IPS-NIHi7 (cell line): ENCODE measurements around the gene RNF44.

Experiments used
- DNase-seq: peaks from one replicate; pipeline ENCODE4 v3.0.0; 2012; ENCODE audit warnings: mixed read lengths; ENCODE audit errors: extremely low spot score

The RNF44 gene

GRCh38 chr5:176535664-176536131, 1.5 kb downstream of the RNF44 start:
- DNase-seq, result no peak

- no peak for DNase-seq
Observed at GRCh38 chr5:176535101-176535663, 2.0 kb downstream of the RNF44 start.

- DNase-seq, result no peak
Observed at GRCh38 chr5:176534640-176535039, 2.6 kb downstream of the RNF44 start.

GRCh38 chr5:176533894-176534611, 3.1 kb downstream of the RNF44 start:
- no peak for DNase-seq

- no peak for DNase-seq
Observed at GRCh38 chr5:176533390-176533789, 3.8 kb downstream of the RNF44 start.

GRCh38 chr5:176532795-176533194, 4.4 kb downstream of the RNF44 start:
- DNase-seq, result no peak

GRCh38 chr5:176531902-176532493, 5.2 kb downstream of the RNF44 start:
- no peak for DNase-seq

- DNase-seq, result no peak
Observed at GRCh38 chr5:176530983-176531901, 6.0 kb downstream of the RNF44 start.

- DNase-seq, result no peak
Observed at GRCh38 chr5:176530393-176530982, 6.7 kb downstream of the RNF44 start.

- DNase-seq, result no peak
Observed at GRCh38 chr5:176529741-176530141, 7.5 kb downstream of the RNF44 start.

- no peak for DNase-seq
Observed at GRCh38 chr5:176529116-176529740, 8.0 kb downstream of the RNF44 start.

GRCh38 chr5:176528761-176529115, 8.5 kb downstream of the RNF44 start:
- DNase-seq, result no peak

GRCh38 chr5:176528301-176528700, 8.9 kb downstream of the RNF44 start:
- no peak for DNase-seq

GRCh38 chr5:176527246-176528222, 9.7 kb downstream of the RNF44 start:
- no peak for DNase-seq

GRCh38 chr5:176526462-176526861, 10.7 kb downstream of the RNF44 start:
- no peak for DNase-seq

- DNase-seq, result no peak
Observed at GRCh38 chr5:176525677-176526076, 11.5 kb downstream of the RNF44 start.

GRCh38 chr5:176524987-176525386, 12.2 kb downstream of the RNF44 start:
- no peak for DNase-seq

GRCh38 chr5:176524138-176524537, 13.1 kb downstream of the RNF44 start:
- no peak for DNase-seq

GRCh38 chr5:176521699-176522263, 15.4 kb downstream of the RNF44 start:
- DNase-seq, result no peak

- DNase-seq, result no peak
Observed at GRCh38 chr5:176521286-176521685, 15.9 kb downstream of the RNF44 start.
